ENCODE measurements around the gene GINS1.

Gene GINS1

DNA sequence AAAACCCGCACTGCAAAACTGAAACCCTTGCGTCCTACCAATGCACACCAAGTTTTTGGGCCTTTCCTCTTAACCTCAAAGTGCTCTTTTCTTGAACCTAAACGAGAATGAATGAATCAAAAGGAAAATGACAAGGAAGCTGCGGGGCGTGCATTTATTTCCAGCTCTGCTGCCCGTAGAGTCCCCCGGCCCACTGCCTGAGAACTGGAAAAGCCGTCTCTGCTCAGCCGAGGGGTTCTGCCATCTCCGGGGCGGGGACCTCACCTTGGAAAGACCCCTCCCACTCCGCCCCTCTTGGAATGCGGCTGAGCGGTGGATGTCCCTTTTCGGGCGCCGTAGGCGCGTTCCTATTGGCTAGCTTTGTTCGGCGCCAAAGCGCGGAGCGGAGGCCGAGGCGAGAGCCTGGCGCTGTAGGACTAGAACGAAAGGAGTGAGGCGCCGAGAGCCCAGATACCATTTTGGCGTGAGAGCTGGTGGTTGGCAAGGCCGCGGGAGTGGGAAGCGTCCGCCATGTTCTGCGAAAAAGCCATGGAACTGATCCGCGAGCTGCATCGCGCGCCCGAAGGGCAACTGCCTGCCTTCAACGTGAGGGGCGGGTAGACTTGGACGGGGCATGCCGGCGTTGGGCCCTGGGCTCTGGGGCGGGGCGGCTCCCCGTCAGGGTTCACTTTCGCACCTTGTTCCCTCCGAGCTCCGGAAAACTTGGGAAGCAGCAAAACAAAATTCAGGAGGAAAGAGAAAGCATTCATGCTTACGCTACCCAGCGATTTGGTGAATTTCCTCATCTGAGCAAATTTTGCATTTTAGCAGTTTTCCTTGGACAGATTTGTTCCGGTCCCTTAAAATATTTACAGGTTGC, at the start of gene GINS1:
GINS1 (plus strand) TSS at position 363 of the 859 bp plus-strand sequence; CDS start at position 511, 148 bp downstream.
- DNase-seq (ENCODE audit: low spot score) = peak; percentile 80

DNA sequence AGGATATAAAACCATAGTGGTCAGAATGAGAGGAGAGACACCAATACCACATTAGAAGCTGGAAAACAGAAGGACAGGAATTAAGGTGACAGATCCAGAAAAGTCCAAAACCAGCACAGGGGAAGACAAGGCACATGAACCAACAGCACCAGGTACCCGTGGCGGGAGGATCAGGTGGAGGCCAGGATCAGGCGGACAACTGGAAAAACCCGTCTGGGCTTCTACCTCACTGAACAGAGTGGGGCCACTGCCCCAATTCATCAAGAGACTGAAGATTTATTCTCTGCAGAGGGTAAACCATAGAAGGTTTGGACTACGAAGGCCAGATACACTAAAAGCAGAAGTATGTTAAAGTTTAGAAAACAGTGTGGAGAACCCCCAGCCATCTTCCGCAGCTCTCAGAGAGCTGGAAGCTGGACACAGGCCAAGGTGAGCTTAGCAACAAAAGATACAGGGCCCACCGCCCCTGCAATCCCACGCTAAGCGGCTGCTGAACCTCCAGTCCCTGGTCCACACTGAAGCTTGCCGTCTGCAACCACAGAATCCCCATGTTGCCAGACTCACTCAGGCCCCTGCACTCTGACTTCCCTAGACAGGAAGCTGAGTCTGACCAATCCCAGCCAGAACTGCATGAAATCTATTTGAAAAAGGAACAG, 46.7 kb upstream of the GINS1 start:
- DNase-seq (ENCODE audit: low spot score) = no peak

DNA sequence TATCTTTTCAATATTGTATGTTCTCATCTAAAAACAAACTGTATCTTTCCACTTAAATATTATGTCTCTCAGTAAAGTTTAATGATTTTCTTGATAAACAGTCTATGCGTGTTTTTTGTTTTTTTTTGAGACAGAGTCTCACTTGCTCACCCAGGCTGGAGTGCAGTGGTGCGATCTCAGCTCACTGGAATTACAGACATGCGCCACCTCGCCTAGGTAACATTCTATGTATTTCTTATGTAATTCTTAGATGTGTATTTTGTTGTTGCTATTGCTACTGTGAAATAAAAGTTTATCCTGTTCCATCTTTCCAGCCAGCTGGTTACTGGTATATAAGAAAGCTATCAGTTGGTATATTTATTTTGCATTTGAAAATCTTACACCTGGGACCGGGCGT, 46.2 kb upstream of the GINS1 start:
- no peak for DNase-seq (ENCODE audit: low spot score)

DNA sequence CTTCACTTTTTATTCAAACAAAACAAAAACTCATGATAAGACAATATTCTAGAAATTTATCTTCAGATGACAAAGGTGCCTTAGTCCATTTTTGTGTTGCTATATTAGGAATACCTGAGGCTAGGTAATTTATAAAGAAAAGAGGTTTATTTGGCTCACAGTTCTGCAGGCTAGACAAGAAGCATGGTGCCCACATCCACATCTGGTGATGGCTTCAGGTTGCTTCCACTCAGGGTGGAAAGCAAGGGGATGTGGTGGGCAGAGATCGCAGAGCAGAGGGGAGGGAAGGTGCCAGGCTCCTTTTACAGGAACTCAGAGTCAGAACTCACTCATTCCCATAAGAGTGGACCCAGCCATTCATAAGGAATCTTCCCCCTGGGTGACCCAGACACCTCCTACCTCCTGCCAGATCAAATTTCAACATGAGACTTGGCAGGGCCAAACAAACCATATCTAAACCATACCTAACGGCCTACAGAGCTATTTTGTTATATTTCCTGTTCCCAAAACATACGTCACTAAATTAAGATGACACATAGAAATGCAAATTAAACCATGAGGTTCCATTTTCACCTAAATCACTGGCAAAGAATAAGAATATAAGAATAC, 43.2 kb upstream of the GINS1 start:
- DNase-seq (ENCODE audit: low spot score) = no peak

DNA sequence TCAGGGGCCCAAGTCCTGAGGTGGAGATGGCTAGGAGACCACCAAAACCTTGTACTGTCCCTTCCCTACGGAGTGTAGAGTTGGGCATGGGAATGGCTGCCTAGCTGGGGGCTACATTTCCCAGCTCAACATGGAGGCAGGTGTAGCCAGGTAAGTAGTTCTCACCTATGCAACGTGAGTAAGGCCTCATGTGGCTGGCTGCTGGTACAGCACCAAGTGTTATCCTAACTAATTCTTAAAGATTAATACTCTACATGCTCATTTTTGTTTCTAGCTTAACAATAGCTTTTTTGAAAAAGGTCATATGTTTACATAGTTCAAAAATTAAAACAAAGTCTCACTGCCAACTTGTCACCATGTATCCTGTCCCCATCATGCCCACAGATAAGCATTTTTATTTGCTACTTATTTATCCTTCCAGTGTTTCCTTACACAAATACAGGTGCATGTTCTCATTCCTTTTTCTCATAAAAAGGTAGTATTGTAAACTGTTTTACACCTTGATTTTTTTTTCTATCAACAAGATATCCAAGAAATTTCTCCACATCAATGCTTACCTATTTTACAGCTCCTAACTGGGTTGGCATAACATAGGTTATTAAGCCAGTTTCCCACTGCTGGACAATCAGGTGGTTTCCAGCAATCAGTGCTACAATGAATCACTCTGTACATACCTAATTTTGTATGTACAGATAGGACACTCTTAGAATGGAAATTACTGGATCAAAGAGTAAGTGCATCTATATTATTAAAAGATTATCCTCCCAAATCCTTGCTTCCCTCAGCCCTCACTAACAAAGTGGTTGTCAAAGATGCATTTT, 42.4 kb upstream of the GINS1 start:
- DNase-seq (ENCODE audit: low spot score) = no peak

DNA sequence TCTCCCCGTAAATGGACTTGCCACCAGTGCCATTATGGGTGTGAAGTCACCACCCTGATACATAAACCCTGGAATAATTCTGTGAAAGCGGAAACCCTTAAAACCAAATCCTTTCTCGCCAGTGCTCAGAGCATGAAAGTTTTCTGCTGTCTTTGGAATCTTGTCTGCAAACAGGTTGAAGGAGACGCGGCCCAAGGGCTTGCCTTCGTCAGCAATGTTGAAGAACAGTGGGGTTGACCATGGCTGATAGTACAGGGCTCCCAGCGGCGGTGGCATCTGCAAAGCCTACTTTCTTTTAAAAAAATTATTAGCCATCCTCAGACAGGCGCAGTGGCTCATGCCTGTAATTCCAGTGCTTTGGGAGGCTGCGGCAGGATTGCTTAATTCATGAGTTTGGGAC, 38.9 kb upstream of the GINS1 start:
- DNase-seq (ENCODE audit: low spot score) = no peak

DNA sequence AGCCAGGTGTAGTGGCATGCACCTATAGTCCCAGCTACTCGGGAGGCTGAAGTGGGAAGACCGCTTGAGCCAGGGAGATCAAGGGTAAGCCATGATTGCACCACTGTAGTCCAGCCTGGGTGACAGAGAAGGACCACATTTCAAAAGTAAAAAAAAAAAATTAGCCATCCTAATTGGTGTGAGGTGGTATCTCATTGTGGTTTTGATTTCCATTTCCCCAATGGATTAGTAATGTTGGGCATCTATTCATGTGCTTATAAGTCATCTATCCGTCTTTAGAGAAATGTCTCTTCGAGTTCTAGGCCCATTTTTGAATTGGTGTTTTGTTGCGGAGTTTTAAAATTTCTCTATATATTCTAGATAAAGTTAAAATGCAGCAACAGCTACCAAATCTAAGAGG, 38.5 kb upstream of the GINS1 start:
- DNase-seq (ENCODE audit: low spot score) = no peak

DNA sequence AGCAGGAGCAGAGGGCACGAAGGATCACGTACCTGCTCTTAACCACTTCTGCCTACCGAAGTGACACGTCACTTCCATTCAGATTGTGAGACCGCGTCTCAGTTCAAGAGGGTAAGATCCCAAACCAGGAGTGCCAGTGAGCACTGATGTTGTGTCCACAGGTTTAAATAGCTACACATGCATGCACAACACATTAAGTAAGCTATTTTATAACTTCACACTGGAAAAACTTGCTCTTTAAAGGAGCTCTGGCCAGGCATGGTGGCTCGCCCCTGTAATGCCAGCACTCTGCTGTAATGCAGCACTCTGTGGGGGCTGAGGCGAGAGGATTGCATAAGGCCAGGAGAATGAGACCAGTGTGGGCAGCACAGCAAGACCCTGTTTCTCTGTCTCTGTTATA, 37.9 kb upstream of the GINS1 start:
- no peak for DNase-seq (ENCODE audit: low spot score)

DNA sequence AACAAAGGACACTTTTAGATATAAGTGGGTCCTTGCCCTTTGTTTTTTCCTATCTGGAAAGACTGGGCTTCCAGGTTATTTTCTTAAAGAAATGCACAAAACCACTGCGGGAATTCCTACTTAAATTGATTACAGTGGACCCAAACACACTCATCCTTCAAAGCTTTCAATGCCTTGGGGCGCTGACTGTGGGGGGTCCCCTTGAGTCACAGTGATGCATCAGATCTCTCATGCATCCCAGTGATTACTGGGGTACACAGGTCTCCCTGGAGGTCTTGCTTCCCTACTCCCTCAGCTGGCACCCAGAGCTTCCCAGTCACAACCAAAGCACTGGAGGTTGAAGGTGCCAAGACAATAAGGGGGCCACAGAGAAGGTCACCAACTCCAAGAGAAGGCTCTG, 37.5 kb upstream of the GINS1 start:
- no peak for DNase-seq (ENCODE audit: low spot score)

DNA sequence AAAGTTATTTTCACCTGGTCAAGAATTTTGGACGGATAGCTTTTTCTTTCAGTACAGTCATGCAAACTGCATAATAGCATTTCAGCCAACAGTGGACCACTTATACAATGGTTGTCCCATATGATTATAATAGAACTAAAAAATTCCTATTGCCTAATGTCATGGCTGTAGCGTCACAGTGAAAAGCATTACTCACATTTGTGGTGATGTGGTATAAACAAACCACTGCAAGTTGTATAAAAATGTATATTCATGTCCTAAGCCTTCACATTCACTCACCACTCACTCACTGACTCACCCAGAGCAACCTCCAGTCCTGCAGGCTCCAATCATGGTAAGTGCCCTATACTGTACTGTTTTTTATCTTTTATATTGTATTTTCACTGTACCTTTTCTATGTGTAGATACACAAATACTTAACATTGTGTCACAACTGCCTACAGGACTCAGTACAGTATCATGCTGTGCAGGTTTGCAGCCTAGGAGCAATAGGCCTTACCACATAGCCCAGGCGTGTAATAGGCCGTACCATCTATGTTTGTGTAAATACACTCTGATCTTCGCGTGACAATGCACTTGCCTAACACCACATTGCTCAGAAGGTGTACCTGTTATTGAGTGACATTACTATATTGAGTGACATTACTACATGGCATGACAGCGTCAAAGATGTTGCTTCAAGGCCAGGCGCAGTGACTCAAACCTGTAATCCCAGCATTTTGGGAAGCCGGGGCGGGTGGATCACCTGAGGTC, 34.7 kb upstream of the GINS1 start:
- no peak for DNase-seq (ENCODE audit: low spot score)

DNA sequence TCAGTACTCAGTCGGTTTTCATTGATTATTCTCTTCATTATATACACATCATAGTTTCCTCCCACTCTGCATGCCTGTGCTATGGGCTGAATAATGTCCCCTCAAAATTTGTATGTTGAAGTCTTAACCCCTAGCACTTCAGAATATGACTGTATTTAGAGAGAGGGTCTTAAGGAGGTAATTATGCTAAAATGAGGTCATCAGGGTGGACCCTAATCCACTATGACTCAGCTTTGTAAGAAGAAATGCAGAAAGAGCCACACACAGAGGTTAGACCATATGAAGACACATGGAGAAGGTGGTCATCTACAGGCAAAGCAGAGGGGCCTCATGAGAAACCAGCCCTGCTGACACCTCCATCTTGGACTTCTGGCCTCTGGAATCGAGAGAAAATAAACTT, 32.6 kb upstream of the GINS1 start:
- DNase-seq (ENCODE audit: low spot score) = no peak

DNA sequence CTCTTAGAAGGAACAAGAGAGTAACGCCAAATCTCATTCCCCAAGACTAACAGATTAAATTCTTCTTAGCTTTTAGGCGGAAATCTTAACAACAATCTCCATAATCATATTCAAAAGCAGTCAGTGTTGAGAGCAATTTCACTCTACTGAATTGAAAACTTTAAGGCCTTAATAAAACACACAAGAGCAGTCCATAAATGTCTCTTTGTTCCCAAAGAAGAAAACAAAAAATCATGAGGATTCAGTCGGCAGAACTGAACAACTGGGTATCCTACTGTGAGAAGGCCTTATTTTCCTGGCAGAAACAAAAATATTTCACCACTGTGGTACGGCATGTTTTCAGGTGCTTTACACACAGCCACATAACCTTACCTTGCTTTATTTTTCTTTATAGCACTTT, 31.2 kb upstream of the GINS1 start:
- DNase-seq (ENCODE audit: low spot score) = no peak

DNA sequence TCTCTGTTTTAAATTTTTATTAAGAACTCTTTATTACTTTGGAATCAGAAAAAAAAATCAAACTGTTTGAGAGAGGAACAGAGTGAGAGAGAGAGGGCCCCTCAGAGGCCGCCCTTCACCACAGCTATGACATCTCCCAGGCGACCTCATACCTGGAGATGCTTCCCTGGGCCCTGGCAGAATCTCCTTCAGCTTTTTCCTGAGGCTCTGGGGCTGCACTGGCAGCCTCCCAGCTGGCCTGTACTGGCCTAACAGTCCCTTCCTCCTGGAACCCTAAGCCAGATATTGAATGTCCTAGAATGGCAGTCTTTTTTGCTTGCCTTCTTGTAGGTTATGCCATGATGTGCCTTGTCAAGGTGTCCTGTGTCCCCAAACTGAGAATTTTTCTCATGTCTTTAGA, 30.6 kb upstream of the GINS1 start:
- DNase-seq (ENCODE audit: low spot score) = no peak

DNA sequence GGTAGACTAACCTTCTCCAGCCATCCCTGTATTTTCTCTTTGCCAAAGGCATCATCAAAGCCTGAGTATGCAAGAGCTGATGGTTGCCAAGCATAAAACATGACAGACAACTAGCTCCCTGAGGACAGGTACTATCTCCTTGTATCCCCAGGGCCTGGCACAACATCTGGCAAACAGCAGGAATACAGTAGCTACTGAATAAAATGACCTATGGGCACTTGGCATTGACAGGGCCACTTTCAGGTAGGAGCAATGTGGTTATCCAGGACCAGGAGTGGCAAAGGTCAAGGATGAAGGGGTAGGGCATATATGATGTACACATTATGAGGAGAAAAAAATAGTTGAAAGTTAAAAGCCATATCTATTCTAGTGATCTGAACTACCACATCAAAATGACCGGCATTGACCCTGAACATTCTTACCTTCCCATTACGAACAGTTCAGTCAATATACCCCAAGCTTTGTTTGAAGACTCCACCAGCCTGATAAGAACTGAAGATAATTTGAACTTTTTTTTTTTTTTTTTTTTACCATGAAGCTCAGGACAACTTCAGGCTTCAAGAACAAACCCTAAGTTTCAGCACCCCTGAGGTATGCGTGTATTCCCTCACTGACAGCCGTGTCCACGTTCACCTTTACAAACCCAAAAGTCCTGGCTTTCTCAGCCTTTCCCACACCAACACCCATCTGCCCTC, 29.1 kb upstream of the GINS1 start:
- no peak for DNase-seq (ENCODE audit: low spot score)

DNA sequence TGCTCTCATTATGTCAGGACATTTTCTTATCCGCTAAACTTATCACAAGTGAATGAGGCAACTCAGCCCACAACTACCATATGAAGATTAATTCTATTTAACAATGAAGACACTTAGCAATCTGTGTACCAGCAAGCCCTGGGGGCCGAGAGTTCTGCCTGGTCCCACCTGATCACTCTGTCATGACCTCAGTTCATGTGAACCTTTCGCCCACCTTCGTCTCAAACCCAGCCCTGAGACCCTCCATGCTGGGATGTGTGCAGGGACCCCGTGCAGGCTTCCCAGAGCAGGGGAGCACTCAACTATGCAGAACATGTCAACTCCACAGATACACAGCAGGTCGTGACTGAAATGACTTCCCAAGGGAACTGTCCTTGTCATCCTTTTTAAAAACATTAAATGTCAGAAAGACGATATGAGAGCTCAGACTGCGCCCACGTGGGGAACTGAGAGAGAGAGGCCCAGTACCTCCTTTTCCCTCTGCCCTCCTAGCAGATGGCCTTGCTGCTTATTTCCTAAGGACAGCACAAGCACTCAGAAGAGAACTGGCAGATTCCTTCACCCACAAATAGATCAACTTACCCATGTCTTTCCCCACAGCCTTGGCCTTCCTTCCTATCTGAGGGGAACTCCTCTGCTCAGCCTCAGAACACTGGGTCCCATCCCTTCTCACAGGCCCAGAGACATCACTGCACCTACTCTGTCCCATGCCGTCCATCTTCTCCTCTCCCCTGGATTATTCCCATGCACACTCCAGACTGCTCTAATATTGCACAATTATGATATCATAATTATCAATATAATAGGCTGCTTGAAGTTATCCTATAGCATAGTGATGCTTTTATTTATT, 28.4 kb upstream of the GINS1 start:
- no peak for DNase-seq (ENCODE audit: low spot score)

DNA sequence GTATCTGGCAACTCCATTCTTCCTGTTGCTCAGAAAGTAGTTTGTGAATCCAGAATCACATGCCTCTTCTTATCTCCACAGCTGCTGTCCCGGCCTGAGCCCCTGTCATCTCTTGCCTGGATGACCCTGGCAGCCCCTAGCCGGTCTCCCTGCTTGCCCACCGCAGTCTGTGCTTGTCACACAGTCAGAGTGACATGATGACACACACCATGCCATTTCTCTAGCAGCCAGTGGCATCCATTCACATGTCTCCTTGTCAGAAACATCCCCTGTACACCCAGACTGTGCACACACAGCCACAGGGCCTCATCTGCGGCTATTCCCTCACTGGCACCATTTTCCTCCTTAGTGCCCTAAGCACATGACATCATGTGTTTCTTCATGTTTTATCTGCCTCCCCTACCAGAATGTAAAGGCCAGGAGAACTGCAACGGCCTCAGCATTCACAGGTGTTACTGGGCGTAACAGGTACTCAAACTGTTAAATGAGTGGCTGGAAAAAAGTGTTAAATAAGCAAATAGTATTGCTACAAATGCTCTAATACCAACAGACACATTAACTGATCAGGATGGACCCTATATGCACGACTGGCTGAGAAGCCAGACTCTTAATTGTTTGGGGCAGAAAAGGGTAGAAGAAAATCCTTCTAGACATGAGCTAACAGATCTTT, 26.4 kb upstream of the GINS1 start:
- no peak for DNase-seq (ENCODE audit: low spot score)

DNA sequence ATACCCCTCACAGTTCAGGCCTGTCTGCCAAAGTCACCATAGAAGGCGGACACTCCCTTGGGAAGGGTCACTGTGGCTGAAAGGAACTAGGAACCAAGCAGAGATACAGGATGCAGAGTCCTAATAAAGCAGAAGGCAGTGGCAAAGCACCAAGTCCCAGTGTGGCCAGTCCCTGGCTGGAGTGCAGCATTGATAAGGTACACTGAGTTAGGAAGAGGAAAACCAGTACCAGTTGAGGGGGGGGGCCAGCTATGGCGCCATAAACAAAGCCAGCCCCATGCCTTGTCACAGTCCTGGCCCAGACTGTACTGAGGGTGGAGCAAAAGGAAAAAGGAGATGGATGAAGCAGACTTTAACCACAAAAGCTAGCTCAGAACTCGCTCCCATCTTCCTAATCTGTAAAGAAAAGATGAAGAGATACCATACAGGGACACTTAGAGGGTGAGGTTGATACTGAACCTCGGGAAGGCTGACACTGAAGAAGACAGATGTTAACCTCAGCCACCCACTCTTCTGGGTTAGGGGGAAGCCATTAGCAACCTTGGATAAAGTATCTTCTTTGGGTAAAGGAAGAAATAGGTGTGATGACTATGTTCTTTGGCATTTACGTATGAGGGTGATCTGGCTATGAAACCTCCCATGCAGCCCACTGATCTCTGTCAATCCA, 24.6 kb upstream of the GINS1 start:
- no peak for DNase-seq (ENCODE audit: low spot score)

DNA sequence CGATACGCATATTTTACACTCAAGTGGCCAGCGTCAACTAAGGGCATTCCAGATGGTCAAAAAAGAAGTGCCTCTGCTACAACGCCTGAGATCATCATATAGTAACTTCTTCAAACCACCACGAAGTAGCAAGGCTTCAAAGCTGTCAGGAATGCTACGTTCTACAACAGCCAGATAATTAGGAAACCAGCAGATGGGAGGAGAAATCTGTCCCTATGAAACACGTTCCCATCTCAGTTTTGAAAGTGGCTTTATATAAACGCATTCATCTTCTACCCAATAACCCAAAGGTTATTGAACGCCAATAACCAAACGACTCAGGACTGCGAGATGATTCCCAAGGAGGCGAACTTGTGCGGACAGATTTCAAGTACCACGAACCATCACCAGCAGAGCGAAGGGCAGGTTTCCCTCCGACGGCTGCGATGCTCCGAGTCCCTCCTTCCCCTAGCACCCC, 18.0 kb upstream of the GINS1 start:
- peak; percentile 36 for DNase-seq (ENCODE audit: low spot score)

Data from putamen (tissue), 1 donor.